Amygdala (tissue), 56 donors: Measurements from ENCODE around the gene KPNA4.
"Not testable (repeated sequence)": the region's sequence is repeated elsewhere in the genome, so short reads cannot be mapped to it uniquely, and the experiment has no call there.

ENCODE experiments used
- DNase-seq, 56 donors: peaks; one replicate each; lab custom pipeline; 2025; lab: John Stamatoyannopoulos, UW

The KPNA4 gene

GRCh38 chr3:160574636-160575035, 9.3 kb upstream of the KPNA4 start:
- DNase-seq, result no peak

GRCh38 chr3:160573955-160574525, 8.7 kb upstream of the KPNA4 start:
- not testable (repeated sequence) for DNase-seq

DNA sequence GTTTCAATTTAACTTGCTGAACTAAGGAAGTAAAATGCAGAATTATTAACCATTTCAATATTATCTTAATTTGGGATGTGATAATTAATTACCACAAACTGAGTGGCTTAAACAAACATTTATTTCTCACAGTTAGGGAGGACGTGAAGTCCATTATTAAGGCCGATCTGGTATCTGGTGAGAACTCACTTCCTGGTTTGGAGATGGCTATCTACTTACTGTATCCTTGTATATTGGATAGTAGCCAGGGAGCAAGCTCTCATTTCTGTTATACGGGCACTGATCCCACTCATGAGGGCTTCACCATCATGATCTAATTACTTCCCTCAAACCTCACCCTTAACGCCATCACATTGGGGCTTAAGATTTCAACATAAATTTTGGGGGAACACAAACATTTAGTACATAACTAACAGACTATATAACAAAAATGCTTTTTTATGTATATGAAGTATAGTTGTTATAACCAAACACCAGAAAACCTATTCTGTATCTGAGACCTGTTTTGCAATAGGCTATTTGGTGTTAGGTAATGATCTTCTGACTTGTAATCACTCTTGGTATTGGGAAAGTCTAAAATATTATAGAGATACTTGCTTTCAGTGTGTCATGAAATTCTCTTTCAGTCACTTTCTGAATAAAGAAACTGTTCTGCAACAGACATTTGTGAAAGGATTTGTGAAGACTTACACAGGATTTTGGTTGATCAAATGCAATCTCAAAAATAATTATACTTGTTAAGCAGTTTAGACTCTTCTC, 4.7 kb upstream of the KPNA4 start:
- no peak for DNase-seq

DNA sequence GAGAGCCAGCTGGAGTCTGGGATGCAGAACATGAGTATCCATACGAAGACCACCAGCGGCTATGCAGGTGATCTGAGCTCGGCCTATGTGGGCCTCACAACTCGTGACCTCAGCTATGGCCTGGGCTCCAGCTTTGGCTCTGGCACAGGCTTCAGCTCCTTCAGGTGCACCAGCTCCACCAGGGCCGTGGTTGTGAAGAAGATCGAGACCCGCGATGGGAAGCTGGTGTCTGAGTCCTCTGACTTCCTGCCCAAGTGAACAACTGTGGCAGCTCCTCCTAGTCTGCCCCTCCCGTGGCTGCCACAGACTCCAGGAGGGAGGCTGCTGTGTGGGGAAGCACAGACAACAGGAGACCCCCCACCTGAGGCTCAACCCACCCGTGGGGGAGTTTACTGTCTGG, 3.6 kb upstream of the KPNA4 start:
- no peak for DNase-seq

DNA sequence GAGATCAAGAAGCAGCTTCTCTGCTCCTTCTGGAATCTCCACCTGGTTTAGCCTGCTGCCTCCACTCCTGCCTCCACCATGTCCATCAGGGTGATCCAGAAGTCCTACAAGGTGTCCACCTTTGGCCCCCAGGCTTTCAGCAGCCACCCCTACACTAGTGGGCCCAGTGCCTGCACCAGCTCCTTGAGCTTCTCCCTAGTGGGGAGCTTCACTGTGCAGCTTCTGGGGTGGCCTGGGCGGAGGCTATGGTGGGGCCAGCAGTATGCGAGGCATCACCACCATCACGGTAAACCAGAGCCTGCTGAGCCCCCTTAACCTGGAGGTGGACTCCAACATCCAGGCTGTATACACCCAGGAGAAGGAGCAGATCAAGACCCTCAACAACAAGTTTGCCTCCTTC, 2.4 kb upstream of the KPNA4 start:
- no peak for DNase-seq

DNA sequence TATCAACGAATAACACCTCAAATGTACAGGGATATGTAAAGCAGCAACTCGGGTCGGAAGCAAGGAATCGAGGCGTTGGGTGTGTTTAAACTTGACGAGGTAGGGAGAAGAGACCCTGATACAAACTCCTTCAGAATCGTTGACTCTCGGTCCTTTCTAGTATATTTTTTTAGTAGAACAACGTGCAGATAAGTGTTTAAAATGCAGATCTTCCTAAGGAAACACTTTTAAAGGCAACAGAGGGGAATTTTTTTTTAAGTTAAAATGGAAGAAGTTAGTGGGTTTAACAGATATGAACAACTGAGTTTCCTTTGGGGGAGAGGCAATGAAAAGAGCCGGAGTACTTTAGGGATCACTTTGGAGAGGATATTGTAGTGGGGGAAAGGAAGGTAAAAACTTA, 1.1 kb upstream of the KPNA4 start:
- no peak for DNase-seq

- peak in 22 of 56 donors; percentile 33 to 84 (median 64) for DNase-seq
These were observed 376 bp downstream of the KPNA4 start for GRCh38 chr3:160564949-160565441.

GRCh38 chr3:160564258-160564911, 986 bp downstream of the KPNA4 start:
- peak in 15 of 56 donors; percentile 5 to 59 (median 35) for DNase-seq

DNA sequence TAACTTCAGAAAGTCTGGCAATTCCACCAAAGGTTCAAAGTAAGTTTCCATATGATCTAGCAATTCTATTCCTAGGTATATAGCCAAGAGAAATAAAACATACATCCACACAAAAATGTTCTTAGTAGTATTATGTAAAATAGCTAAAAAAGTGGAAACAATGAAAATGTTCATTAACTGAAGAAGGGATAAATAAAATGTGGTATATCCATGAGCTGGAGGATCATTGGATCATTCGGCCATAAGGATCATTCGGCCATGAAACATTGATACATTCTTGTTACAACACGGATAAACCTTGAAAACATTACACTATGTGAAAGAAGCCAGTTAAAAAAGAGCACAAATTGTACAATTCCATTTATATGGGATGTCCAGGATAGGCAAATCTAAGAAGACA, 2.4 kb downstream of the KPNA4 start:
- DNase-seq, result no peak

DNA sequence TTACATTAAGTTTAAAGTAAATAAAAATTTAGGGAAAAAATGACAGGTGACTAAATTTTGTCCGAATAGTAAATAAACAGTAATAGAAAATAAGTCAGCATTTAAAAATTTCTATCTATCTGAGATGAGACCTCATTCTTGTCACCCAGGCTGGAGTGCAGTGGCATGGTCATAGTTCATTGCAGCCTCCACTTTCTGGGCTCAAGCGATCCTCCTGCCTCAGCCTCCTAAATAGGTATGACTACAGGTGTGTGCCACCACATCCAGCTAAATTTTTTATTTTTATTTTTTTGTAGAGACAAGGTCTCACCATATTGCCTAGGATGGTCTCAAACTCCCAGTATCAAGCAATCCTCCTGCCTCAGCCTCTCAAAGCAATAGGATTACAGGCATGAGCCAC, 7.8 kb downstream of the KPNA4 start:
- DNase-seq, result no peak

- DNase-seq, result no peak
These were observed 9.2 kb downstream of the KPNA4 start for GRCh38 chr3:160556141-160556540.

DNA sequence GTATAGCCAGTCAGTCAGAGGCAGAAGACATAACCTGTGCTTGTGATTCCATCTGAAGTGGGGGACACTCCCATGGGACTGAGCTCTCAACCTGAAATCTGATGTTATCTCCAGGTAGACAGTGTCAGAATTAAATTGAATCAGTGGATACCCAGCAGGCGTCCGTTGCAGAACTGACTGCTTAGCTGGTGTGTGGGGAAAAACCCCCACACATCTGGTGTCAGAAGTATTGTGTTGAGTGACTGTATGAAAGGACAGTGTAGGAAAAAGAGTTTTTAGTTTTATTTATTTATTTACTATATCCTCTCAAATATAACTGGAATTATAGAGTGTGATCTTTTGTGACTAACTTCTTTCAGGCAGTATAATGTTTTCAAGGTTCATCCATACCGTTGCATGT, 10.4 kb downstream of the KPNA4 start:
- DNase-seq, result no peak

DNA sequence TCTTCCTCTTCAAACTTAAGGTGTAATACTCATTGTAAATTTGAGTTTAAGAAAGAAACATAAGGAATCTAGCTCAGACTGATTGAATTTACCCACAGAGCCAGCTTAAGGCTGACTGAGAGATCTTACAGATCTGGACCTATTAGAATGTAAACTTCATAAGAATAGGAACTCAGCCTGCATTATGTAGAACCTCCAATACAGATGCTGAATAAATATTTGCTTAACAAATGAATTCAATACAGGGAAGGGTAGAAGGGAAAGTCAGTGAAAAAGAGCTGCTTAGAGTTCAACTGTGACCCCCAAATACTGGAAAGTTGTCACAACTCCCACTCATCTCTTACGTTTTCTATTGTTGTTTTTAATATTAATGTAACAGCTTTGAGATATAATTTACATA, 11.5 kb downstream of the KPNA4 start:
- no peak for DNase-seq

DNA sequence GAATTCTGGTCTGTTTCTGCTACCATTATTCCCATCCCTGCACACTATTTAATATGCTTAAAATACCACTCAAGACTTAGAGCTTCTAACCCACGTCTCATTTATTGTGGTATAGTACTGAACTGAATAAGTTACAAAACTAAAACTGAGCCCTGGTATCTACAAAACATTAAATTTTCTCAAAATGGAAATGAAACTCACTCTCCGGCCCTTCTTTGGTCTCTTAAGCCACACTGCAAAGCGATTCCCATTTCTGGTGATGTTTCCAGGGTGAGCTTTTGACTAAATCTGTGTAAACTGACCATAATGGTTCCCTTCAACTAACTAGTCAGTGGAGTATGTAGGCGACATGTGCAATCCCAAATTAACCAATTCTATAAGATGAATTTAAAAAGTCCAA, 18.6 kb downstream of the KPNA4 start:
- DNase-seq, result no peak

DNA sequence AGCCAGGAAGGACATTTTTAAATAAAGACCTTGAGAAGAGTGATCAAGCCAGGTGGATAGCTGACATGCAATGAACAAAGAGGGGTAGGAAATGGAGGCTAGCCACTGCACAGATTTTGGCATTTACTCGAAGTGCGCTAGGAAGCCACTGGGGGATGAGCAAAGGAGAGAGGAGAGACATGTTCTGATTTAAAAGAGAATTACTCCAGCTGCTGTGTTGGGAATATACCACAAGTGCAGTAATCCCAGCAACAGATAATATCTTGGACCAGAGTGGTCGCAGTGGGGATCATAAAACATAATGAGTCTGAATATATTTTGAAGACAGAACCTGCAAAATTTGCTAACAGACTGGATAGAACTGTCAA, 19.9 kb downstream of the KPNA4 start:
- DNase-seq, result no peak

- no peak for DNase-seq
These were observed 20.4 kb downstream of the KPNA4 start for GRCh38 chr3:160544844-160545503.

DNA sequence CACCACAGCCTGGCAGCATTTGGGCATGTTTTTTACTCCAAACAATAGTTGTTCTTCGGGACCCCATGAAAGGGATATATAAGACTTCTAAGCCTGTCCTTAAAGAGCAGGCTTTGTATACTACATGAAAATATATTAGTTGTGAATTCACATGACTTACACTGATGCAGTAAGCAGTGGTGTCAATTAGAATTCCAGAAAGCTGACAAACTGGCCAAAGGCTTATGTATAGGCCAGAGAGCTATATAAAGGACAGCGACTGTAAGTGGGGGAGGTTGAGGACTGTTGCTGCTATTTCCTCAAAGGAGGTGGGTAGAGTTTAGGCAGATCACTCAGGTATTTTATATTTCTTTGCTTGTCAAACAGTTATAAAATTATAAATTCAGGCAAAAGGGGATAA, 24.8 kb downstream of the KPNA4 start:
- no peak for DNase-seq

DNA sequence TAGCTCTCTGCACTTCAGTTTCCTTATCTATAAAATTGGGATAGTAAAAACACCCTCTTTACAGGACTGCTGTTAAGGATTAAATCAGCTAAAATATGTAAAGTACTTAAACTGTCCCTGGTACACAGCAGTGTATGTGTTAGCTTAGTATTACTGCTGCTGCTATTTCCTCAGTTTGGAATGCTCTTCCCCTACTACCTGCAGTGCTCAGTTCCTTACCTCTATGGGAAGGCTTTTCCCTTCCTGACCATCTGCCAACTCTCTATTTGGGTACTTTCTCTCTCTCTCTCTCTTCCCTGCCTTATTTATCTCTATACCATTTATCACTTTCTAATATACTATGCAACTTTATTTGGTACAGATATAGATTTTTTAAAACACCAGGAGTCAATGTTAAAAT, 26.5 kb downstream of the KPNA4 start:
- DNase-seq, result no peak

- no peak for DNase-seq
These were observed 27.6 kb downstream of the KPNA4 start for GRCh38 chr3:160537729-160538128.

DNA sequence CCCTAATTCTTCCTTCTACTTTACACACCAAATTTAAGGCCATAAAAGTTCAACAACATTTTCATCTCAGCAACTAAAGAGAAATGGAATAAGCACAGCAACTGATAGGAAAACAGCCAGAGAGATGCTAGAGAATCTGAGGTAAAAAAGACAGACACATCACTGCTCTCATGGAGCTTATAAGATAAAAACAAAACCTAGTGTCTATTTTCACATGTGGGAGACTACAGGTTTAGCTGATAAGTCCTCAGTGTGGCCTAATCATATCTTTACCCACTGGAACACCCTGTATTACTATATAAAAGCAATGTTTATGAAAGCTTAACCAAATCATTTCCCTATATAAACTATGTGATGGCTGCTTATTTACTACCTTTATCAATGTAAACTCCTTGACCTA, 33.0 kb downstream of the KPNA4 start:
- DNase-seq, result no peak

GRCh38 chr3:160531311-160531710, 34.1 kb downstream of the KPNA4 start:
- DNase-seq, result no peak
